CD14-positive monocyte (primary cell): Measurements from ENCODE around the gene PREX1. TPM values are rescaled to one million over a fixed set of nuclear protein-coding genes. Genes with fewer than 3 reads are reported as not detected.

Experiments used
- DNase-seq, 3 donors: peaks; one replicate each; pipeline ENCODE4 v3.0.0-alpha.2; 2011 to 2022
- H2AFZ ChIP-seq: 2 replicates; pipeline ENCODE4 v1.6.0; 2012; ENCODE audit warnings: mild to moderate bottlenecking, low read depth, low read length, inconsistent platforms; ENCODE audit not compliant: insufficient read depth, poor library complexity, severe bottlenecking
- H3K27ac ChIP-seq, 2 donors: 1 replicate in 1 of 2; 2 replicates in 1 of 2; pipeline ENCODE4 v1.5.1; 2012 to 2013; ENCODE audit warnings: low read length in 2 of 2, control low read depth in 1 of 2, inconsistent platforms in 1 of 2, low read depth in 1 of 2, mild to moderate bottlenecking in 1 of 2
- H3K27me3 ChIP-seq, 2 donors: one replicate each; pipeline versions ENCODE4 v1.6.0 to v1.6.1; 2011 to 2013; ENCODE audit warnings: low read length in 2 of 2; ENCODE audit not compliant: control insufficient read depth in 2 of 2, insufficient read depth in 2 of 2
- H3K36me3 ChIP-seq, 2 donors: replicated peaks in 1 of 2; 1 replicate in 1 of 2; 2 replicates in 1 of 2; pipeline versions ENCODE4 v1.5.1 to v1.6.1; 2012 to 2013; ENCODE audit warnings: low read length in 2 of 2, control low read depth in 1 of 2, inconsistent platforms in 1 of 2, mild to moderate bottlenecking in 1 of 2; ENCODE audit not compliant: insufficient read depth in 2 of 2, control insufficient read depth in 1 of 2
- H3K4me1 ChIP-seq, 2 donors: 1 replicate in 1 of 2; 2 replicates in 1 of 2; pipeline versions ENCODE4 v1.5.1 to v1.6.1; 2012 to 2013; ENCODE audit warnings: low read length in 2 of 2, control low read depth in 1 of 2, inconsistent platforms in 1 of 2, mild to moderate bottlenecking in 1 of 2, moderate library complexity in 1 of 2; ENCODE audit not compliant: insufficient read depth in 2 of 2, control insufficient read depth in 1 of 2
- H3K4me2 ChIP-seq: replicated peaks from 2 replicates; pipeline ENCODE3; 2012; ENCODE audit warnings: low read length, moderate library complexity, mild to moderate bottlenecking; ENCODE audit not compliant: poor library complexity, severe bottlenecking; ENCODE audit errors: extremely low read depth
- H3K4me3 ChIP-seq, 3 experiments: fragments of 200-600 bp in 1 of 3; sonication (generic) in 1 of 3; replicated peaks in 1 of 3; 1 replicate in 2 of 3; 2 replicates in 1 of 3; pipeline ENCODE4 v1.5.1; 2011 to 2013; ENCODE audit warnings: low read length in 3 of 3, mild to moderate bottlenecking in 3 of 3, control low read depth in 2 of 3, low read depth in 2 of 3, inconsistent platforms in 1 of 3, moderate library complexity in 1 of 3
- H3K79me2 ChIP-seq: 2 replicates; pipeline ENCODE4 v1.6.0; 2012; ENCODE audit warnings: mild to moderate bottlenecking, control low read depth, inconsistent platforms, low read length, moderate library complexity; ENCODE audit not compliant: insufficient read depth
- H3K9ac ChIP-seq: 2 replicates; pipeline ENCODE4 v1.6.0; 2017; ENCODE audit warnings: low read length, mild to moderate bottlenecking; ENCODE audit not compliant: insufficient read depth, poor library complexity, severe bottlenecking
- H3K9me3 ChIP-seq, 2 donors: replicated peaks in 1 of 2; 1 replicate in 1 of 2; 2 replicates in 1 of 2; pipeline versions ENCODE4 v1.5.1 to v1.6.1; 2012 to 2013; ENCODE audit warnings: low read length in 2 of 2, control low read depth in 1 of 2; ENCODE audit not compliant: control insufficient read depth in 1 of 2, insufficient read depth in 1 of 2
- H4K20me1 ChIP-seq: 2 replicates; pipeline ENCODE4 v1.6.0; 2012; ENCODE audit warnings: mild to moderate bottlenecking, low read length, control low read depth, moderate library complexity; ENCODE audit not compliant: insufficient read depth
- H3K27ac Mint-ChIP-seq, 7 donors: one replicate each; pipeline ENCODE4 v1.8.0; 2020; ENCODE audit warnings: mild to moderate bottlenecking in 7 of 7, mixed read lengths in 7 of 7, moderate library complexity in 6 of 7, inconsistent platforms in 2 of 7
- H3K27me3 Mint-ChIP-seq, 3 donors: one replicate each; pipeline ENCODE4 v1.8.0; 2021 to 2022; ENCODE audit warnings: low read depth in 3 of 3, mild to moderate bottlenecking in 3 of 3, mixed read lengths in 3 of 3, moderate library complexity in 3 of 3, inconsistent platforms in 1 of 3
- H3K36me3 Mint-ChIP-seq, 2 donors: one replicate each; pipeline ENCODE4 v1.8.0; 2020; ENCODE audit warnings: mixed read lengths in 2 of 2, inconsistent platforms in 1 of 2, mild to moderate bottlenecking in 1 of 2
- H3K4me1 Mint-ChIP-seq: one replicate; pipeline ENCODE4 v1.8.0; 2020; ENCODE audit warnings: mild to moderate bottlenecking, mixed read lengths
- H3K4me3 Mint-ChIP-seq, 2 donors: one replicate each; pipeline ENCODE4 v1.8.0; 2020; ENCODE audit warnings: mild to moderate bottlenecking in 2 of 2, mixed read lengths in 2 of 2, moderate library complexity in 1 of 2
- H3K9me3 Mint-ChIP-seq, 7 donors: one replicate each; pipeline ENCODE4 v1.8.0; 2020 to 2022; ENCODE audit warnings: mixed read lengths in 7 of 7, mild to moderate bottlenecking in 6 of 7, moderate library complexity in 6 of 7, inconsistent platforms in 2 of 7
- WGBS: methylation state at CpG from one replicate; pipeline ENCODE4 v1.1.5; 2013; ENCODE audit warnings: missing lambda C conversion rate; ENCODE audit not compliant: insufficient coverage; 5-methylcytosine and 5-hydroxymethylcytosine counted together
- intact Hi-C, 2 donors: fragments of 100-400 bp; cut with micrococcal nuclease; formaldehyde crosslinking; loops; one replicate each; pipeline versions ENCODE4 v1.15.0 to v1.15.1; 2023
- polyA plus RNA-seq, 3 donors: library from polyadenylated mRNA; depleted of rRNA in 1 of 3; unstranded in 2 of 3; stranded (reverse) in 1 of 3; fragments of 300-500 nt in 2 of 3; fragments of >200 nt in 1 of 3; fragmentation: Illumina TruSeq in 2 of 3; gene quantifications; 1 replicate in 2 of 3; 2 replicates in 1 of 3; pipeline ENCODE4 v1.2.3, GENCODE V29; 2012 to 2021
- TF ChIP-seq, protein P1 (sequence below): fragments of 200-600 bp; IDR thresholded peaks from one replicate; pipeline ENCODE4 v1.8.0; 2022; ENCODE audit warnings: antibody characterized with exemption, mild to moderate bottlenecking

Gene PREX1
- polyA plus RNA-seq, 3 donors: 24.3 to 114 (median 27.5) TPM

DNA sequence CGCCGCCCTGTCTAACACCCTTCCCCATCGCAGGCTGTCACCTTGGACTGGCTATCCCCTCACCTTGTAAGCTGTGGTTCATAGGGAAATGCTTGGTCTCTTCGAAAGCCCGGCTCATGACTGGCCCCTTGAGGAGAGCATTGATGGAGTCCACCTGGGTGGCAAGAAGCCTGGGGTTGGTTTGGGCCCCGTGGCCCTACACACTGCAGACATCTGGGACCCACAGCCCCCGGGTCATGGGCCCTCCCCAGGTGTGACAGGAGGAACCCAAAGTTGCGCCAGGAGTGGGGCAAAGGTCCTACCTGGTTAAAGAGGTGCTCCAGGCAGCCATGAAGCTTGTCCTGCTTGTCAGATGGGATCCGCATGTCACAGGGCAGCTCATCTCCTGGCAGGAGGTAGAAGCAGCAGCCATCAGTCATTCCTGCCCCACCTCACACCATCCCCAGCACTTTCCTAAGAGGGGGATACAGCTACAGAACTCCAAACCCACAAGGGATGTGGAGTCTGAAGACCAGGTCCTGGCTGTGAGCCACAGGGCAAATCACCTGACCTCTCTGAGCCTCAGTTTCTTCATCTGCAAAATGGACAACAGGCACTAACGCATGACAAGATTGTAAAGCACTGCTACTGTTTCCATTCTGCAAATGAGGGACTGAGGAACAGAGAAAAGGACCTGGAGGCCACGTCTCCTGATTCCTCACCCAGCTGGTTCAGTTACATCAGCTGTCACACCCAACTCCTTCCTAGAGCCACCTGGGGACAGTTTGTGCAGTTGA lies 185.5 kb downstream of the PREX1 start:
- no peaks in the 10 kb centered on the region for H3K27me3 Mint-ChIP-seq
- peaks cover 0 to under 1% (median 0%) of the 10 kb centered on the region in 7 donors for H3K9me3 Mint-ChIP-seq
- Histone ChIP-seq H3K9ac (no peak overlapping the region), H4K20me1 (peaks cover 98% of the 10 kb centered on the region), H3K36me3 (peaks cover 96 to 100% of the 10 kb centered on the region in 2 donors), H3K27me3 (no peaks in the 10 kb centered on the region), H3K4me2 (no peak overlapping the region), H3K79me2 (no peaks in the 10 kb centered on the region), H3K4me3 (no peak overlapping the region), H2AFZ (no peak overlapping the region), H3K27ac (no peak overlapping the region), H3K4me1 (no peaks in the 10 kb centered on the region), H3K9me3 (no peaks in the 10 kb centered on the region)
- no peaks in the 10 kb centered on the region for H3K4me1 Mint-ChIP-seq
- intact Hi-C loops: loop anchor here in 1 of 2 donors (10.0 kb wide), 1 partner anchor 443 kb away; no protein-coding TSS in a partner anchor
- peaks cover 90 to 100% of the 10 kb centered on the region in 2 donors for H3K36me3 Mint-ChIP-seq
- DNase-seq: no peak
- 100% methylated on average over 5 of the region's 11 CpGs for WGBS
- H3K4me3 Mint-ChIP-seq: no peak overlapping the region
- peak overlapping the region in 2 of 7 donors; percentile 10 to 25 for H3K27ac Mint-ChIP-seq
- TF ChIP-seq, protein P1, sequence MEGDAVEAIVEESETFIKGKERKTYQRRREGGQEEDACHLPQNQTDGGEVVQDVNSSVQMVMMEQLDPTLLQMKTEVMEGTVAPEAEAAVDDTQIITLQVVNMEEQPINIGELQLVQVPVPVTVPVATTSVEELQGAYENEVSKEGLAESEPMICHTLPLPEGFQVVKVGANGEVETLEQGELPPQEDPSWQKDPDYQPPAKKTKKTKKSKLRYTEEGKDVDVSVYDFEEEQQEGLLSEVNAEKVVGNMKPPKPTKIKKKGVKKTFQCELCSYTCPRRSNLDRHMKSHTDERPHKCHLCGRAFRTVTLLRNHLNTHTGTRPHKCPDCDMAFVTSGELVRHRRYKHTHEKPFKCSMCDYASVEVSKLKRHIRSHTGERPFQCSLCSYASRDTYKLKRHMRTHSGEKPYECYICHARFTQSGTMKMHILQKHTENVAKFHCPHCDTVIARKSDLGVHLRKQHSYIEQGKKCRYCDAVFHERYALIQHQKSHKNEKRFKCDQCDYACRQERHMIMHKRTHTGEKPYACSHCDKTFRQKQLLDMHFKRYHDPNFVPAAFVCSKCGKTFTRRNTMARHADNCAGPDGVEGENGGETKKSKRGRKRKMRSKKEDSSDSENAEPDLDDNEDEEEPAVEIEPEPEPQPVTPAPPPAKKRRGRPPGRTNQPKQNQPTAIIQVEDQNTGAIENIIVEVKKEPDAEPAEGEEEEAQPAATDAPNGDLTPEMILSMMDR: no peak

DNA sequence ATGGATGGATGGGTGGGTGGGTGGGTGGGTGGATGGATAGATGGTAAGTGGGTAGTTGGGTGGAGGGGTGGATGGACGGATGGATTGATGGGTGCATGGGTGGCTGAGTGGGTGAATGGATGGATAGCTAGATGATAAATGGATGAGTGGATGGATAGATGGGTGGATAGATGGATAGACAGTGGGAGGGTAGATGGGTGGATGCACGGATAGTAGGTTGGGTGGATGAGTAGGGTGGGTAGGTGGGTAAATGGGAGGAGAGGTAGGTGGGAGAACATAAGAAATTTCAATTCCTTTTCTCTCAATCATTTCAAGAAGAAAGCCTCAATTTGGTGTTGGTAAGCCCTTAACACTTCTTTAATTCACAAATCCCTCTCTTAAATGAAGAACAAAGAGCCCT lies 186.9 kb downstream of the PREX1 start:
- no peaks in the 10 kb centered on the region for H3K9me3 ChIP-seq
- 86% methylated on average over 1 of the region's 2 CpGs for WGBS
- H3K79me2 ChIP-seq: no peaks in the 10 kb centered on the region
- H3K9ac ChIP-seq: no peak overlapping the region
- no peak overlapping the region for H2AFZ ChIP-seq
- Mint-ChIP-seq H3K4me3 (no peak overlapping the region), H3K27me3 (no peaks in the 10 kb centered on the region), H3K36me3 (peaks cover 81 to 99% of the 10 kb centered on the region in 2 donors), H3K9me3 (peaks cover 0 to 2% (median 0%) of the 10 kb centered on the region in 7 donors), H3K27ac (no peak overlapping the region), H3K4me1 (no peaks in the 10 kb centered on the region)
- no peaks in the 10 kb centered on the region for H3K4me1 ChIP-seq
- H3K27ac ChIP-seq: no peak overlapping the region
- intact Hi-C loops: loop anchor here in 1 of 2 donors (10.0 kb wide), 1 partner anchor 444 kb away; no protein-coding TSS in a partner anchor
- H3K4me2 ChIP-seq: no peak overlapping the region
- TF ChIP-seq, protein P1: no peak
- peaks cover 97 to 100% of the 10 kb centered on the region in 2 donors for H3K36me3 ChIP-seq
- no peak overlapping the region for H3K4me3 ChIP-seq
- no peaks in the 10 kb centered on the region for H3K27me3 ChIP-seq
- peaks cover 98% of the 10 kb centered on the region for H4K20me1 ChIP-seq
- no peak for DNase-seq
